GM08714 (cell line): ENCODE data around the gene PLEKHA8.

Experiments
- H3K4me3 ChIP-seq: fragments of 200-500 bp; sonication (Bioruptor generic); 2 replicates; pipeline ENCODE4 v1.5.1; 2014; ENCODE audit warnings: mild to moderate bottlenecking, low read length, inconsistent platforms
- ZNF274 ChIP-seq: IDR thresholded peaks from 2 replicates; pipeline ENCODE4 v1.6.1; 2012; ENCODE audit warnings: mild to moderate bottlenecking, low read depth, low read length

The PLEKHA8 gene

DNA sequence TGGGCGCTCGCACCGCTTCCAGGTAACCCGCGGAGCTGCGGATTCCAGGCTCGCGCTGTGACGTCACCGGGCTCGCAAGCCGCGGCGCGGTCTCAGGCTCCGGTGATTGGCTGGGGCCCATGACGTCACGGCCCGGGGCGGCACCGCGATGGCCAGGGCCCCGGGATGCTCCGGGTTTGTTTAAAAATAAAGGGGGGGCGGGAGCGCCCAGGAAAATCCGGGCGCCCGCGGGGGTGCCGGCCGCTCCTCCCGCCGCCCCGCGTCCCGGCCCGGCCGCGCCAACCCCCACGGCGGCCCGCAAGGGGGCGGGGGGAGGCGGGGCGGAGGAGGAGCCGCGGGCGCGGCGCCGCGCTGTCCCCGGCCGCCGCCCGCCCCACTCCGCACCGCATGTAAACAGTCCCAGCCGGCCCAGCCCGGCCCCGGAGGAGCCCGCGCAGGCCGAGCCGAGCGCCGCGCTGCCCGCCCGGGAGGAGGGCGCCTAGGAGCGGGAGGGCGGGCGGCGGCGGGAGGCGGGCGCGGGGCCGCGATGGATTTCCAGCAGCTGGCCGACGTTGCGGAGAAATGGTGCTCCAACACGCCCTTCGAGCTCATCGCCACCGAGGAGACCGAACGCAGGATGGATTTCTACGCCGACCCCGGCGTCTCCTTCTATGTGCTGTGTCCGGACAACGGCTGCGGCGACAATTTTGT, 106.5 kb downstream of the PLEKHA8 start, which contains the start of gene MTURN:
Gene MTURN (plus strand): TSS at position 376 of the 690 bp plus-strand sequence. CDS start 151 bp downstream, at position 527.
- peak within 1 kb of the TSS; percentile 83 for H3K4me3 ChIP-seq
- TF ChIP-seq ZNF274, result no peak

DNA sequence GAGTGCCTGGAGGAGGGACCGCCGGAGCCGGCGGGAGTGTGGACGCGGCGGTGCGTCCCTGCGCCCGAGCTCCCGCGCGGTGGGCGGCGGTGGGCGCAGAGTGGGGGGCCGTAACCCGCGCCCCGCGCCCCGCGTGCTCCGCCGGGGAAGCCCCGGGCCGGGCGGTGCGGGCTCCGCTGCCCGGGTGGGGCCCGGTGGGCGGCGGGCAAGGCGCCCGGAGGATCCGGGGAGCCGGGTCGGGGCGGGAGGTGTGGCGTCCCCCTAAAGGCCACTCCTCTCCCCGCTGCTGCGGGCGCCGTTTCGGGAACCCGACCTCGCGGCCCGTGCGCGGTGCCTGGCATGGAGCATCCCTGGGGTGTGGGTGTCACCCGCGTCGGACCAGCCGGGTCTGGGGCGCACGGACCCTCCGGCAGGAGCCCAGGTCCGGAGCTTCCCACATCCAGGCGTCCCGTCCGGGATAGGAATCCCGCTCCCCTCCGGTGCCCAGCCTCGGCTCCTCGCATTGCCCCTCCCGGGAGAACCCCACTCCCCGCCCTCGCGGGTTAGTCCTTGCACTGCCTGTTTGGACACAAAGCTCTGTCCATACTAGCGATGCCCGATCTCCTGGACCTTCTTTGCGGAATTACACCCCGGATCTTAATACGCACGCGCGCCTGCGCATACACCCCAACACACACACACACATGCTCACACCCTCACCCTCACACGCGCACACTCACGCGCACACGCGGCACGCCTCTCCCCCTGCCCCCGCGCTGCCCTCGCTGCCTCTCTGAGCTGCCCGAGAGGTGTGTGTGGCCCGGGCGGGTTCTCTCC, 107.3 kb downstream of the PLEKHA8 start:
- no peak for TF ChIP-seq ZNF274
- peak overlapping the region; percentile 83 for H3K4me3 ChIP-seq

- H3K4me3 ChIP-seq, result peak overlapping the region; percentile 83
- TF ChIP-seq ZNF274, result no peak
Observed at GRCh38 chr7:30136117-30136731, 108.0 kb downstream of the PLEKHA8 start.

DNA sequence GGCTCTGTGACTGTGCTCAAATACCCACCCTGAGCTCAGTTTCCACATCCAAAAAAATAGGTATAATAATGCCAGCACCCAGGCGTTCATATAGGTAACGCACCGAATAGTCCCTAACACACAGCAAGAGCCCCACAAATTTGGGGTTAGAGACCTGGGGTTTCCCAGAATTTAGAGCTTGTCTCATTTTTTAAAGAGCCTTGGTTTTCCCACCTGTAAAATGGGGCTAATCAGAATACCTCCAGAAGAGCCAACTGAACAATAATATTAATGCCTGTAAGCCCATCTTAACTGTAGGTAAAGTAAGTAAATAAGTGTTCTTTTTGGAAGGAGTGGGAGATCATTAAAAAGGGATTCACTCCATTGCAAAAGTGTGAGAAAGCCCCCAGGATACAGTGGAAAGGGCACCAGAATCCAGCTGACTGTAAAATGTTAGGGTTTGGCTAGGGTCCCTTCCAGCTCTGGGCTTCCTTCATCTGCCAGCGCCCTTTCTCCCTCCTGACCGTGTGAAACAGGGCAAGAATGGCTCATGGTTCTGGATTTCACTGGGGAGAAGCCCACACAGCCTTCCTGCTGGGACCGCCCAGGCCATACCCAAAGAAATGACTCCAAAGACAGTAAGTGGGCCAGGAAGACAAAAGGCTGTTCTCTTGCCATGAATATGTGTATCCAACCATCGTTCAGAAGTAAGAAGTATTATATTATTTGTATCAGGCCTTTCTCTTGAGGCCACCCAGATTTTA, 108.7 kb downstream of the PLEKHA8 start:
- TF ChIP-seq ZNF274, result no peak

DNA sequence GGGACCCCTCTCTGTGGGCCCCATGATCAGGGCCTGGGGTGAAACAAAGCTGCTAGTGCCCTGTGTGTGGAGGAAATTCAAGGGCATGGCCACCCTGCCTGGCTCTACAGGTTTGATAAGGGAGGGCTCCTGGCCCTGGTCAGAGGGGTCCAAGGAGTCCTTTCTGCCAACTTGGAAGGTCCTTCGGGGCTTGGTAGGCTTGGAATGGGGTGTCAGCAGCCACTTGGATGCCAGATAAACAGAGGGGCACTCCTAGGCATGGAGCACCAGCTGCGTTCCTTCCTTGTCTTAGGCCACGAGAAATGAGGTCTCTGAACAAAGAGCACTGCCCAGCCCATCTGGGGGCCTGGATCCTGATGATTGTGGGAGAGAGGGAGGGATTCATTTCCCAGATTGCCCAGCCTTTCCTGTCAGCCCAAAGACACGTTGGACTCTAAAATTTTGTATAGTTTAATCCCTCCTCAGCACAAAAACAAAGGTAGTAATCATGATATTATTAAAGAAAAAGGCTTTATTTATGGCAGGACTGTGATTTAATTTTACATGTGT, 111.7 kb downstream of the PLEKHA8 start:
- H3K4me3 ChIP-seq, result no peak overlapping the region
- TF ChIP-seq ZNF274, result no peak

More for the DNA sequence above, 108.7 kb downstream of the PLEKHA8 start:
- no peak overlapping the region for H3K4me3 ChIP-seq

DNA sequence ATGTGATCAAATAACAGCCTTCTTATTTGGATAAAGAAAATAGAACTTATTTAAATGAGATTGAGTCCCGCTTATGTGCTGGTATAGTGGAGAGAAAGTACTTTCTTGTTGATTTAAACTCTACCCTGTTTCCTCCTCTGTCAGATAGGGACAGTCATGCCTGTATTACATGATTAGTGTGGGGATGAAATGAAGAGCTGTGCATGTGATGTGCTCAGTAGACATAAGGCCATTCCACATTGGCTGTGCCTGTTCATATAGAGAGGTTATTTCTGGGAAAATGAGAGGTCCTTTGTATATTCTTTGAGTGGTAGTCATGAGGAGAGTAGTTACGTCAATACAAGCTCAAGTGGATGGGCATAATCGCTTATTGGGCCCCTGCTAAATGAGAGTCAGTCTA, 112.2 kb downstream of the PLEKHA8 start:
- no peak overlapping the region for H3K4me3 ChIP-seq
- no peak for TF ChIP-seq ZNF274

GRCh38 chr7:30142710-30143109, 114.5 kb downstream of the PLEKHA8 start:
- H3K4me3 ChIP-seq, result no peak overlapping the region
- no peak for TF ChIP-seq ZNF274

GRCh38 chr7:30143748-30144251, 115.6 kb downstream of the PLEKHA8 start:
- no peak for TF ChIP-seq ZNF274
- no peak overlapping the region for H3K4me3 ChIP-seq

DNA sequence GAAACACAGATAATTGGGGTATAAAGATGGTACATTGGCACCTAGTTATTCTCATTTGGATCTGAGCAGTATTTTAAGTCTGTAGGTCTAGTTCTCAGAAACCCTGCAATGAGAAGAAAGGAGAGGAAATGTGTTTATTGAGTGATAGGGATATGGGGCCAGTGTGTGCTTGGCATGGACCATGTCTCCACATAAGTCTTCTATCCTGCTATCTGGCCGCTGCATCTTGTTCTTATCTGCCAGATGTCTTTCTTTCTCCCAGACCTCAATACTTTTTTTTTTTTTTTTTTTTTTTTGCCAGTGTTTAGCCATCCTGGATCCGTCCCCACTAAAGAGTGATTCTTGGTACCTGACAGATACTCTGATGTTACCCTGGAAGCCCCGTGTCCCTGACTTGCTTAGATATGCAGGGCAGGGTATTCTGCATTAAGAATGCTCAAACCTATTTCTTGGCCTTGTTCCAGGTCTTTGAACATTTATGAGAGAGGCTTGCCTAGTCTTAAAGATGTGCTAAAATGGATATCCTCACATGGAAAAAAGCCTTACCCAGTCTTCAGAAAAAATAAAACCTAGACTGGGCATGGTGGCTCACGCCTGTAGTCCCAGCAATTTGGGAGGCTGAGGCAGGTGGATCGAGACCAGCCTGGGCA, 116.6 kb downstream of the PLEKHA8 start:
- no peak for TF ChIP-seq ZNF274
- no peak overlapping the region for H3K4me3 ChIP-seq

GRCh38 chr7:30145426-30145970, 117.3 kb downstream of the PLEKHA8 start:
- no peak for TF ChIP-seq ZNF274
- H3K4me3 ChIP-seq, result no peak overlapping the region

GRCh38 chr7:30146127-30146612, 118.0 kb downstream of the PLEKHA8 start:
- H3K4me3 ChIP-seq, result no peak overlapping the region

DNA sequence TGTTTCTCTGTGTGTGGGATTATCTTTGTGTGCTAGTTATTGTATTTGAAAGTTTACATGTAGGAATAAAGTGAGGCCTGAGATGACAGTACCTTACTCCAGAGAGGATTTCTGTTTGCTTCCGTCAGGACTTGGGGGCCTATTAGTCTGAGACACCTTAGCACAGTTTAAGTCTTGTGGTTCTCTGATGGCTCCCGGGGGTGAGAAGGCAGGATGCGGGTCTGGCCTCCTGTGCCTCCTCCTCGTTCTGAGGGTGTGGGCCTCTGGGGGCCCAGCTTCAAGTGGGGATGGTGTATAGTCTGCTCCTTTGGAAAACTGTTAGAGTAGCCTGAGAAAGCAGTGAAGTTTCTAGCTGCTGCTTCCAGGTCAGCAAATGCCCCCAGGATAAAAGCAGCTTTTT, 119.0 kb downstream of the PLEKHA8 start:
- TF ChIP-seq ZNF274, result no peak
- no peak overlapping the region for H3K4me3 ChIP-seq

More at GRCh38 chr7:30146127-30146612, 118.0 kb downstream of the PLEKHA8 start:
- TF ChIP-seq ZNF274, result no peak

DNA sequence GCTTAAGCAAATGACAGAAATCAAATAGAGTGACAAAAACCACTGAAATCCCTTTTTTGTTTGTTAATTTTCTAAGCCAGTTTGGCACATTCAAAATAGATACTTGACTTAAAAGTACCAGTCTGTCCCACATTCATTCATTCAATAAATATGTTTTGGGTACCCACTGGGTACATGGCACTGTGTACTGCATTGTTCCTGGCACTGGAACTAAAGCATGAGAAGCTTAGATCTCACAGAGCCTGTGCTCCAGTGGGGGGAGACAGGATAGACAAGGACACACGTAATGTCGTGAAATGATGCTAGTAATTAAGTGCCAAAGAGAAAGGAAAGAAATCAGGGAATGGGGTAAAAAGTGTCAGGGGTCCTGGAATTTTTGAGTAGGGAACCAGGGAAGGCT, 119.6 kb downstream of the PLEKHA8 start:
- no peak overlapping the region for H3K4me3 ChIP-seq
- TF ChIP-seq ZNF274, result no peak
